CD1c-positive myeloid dendritic cell (primary cell): Measurements from ENCODE around the gene P4HA2.

Source experiments
- DNase-seq: peaks from one replicate; pipeline ENCODE4 v3.0.0-alpha.2; 2016; ENCODE audit errors: extremely low spot score

P4HA2 gene

DNA sequence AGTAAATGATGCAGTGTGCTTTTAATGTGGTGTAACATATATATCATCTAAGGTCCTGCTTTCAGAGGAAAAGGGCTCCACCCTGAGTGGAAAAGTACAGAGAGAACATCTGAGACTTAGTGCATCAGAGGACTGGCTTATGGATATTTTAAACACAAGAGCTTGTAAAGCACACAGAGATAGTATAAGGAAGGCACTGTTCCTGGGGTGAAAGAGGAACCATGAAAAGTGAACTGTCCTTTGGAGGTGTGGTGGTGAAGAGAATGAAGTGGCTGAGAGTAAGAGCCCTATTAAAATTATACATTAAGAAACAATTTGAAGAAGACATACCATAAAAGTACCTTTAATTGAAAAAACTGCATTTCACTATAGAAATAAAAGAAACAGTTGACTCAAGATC is 85.2 kb downstream of the P4HA2 start:
- no peak for DNase-seq
